Calu3 (cell line): ENCODE data around the gene TBCEL. TPM values are rescaled to one million over a fixed set of nuclear protein-coding genes. Genes with fewer than 3 reads are reported as not detected.

Experiments used
- BruUV-seq: library from RNA; stranded (reverse); fragments of 400-500 nt; replicated peaks from 2 replicates; lab custom pipeline; 2021; lab: Mats Ljungman, UMichigan
- CTCF ChIA-PET: fragments of 300-600 bp; sonication (Branson Sonifier 250); formaldehyde crosslinking; loops from one replicate; lab custom pipeline; 2022; ENCODE audit warnings: antibody characterized with exemption; lab: Charles Lee
- DNase-seq: peaks from one replicate; pipeline ENCODE4 v3.0.0; 2022
- H3K27ac Mint-ChIP-seq: one replicate; pipeline ENCODE4 v1.8.0; 2022; ENCODE audit warnings: mixed read lengths; ENCODE audit not compliant: unreplicated experiment
- H3K27me3 Mint-ChIP-seq: one replicate; pipeline ENCODE4 v1.8.0; 2022; ENCODE audit warnings: mixed read lengths; ENCODE audit not compliant: unreplicated experiment
- H3K36me3 Mint-ChIP-seq: one replicate; pipeline ENCODE4 v1.8.0; 2022; ENCODE audit warnings: mild to moderate bottlenecking, moderate library complexity, mixed read lengths; ENCODE audit not compliant: insufficient read depth, unreplicated experiment
- H3K4me1 Mint-ChIP-seq: one replicate; pipeline ENCODE4 v1.8.0; 2022; ENCODE audit warnings: mild to moderate bottlenecking, low read depth, mixed read lengths; ENCODE audit not compliant: unreplicated experiment
- H3K4me3 Mint-ChIP-seq: one replicate; pipeline ENCODE4 v1.8.0; 2022; ENCODE audit warnings: mild to moderate bottlenecking, low read depth, moderate library complexity, mixed read lengths; ENCODE audit not compliant: unreplicated experiment
- H3K9me3 Mint-ChIP-seq: one replicate; pipeline ENCODE4 v1.8.0; 2022; ENCODE audit warnings: low read depth, mixed read lengths; ENCODE audit not compliant: unreplicated experiment
- intact Hi-C: fragments of 100-400 bp; cut with micrococcal nuclease; formaldehyde crosslinking; loops from one replicate; pipeline ENCODE4 v1.10.0; 2022; ENCODE audit not compliant: unreplicated experiment
- total RNA-seq: library from RNA; stranded (reverse); gene quantifications from 2 replicates; pipeline ENCODE4 v1.2.3, GENCODE V29; 2022
- TF ChIP-seq, protein P1 (sequence below): fragments of 200-600 bp; IDR thresholded peaks from one replicate; pipeline ENCODE4 v1.8.0; 2022; ENCODE audit warnings: antibody characterized with exemption; ENCODE audit not compliant: unreplicated experiment

Gene TBCEL
- total RNA-seq, 1 experiment from 2014 or later = 0.80 TPM

DNA sequence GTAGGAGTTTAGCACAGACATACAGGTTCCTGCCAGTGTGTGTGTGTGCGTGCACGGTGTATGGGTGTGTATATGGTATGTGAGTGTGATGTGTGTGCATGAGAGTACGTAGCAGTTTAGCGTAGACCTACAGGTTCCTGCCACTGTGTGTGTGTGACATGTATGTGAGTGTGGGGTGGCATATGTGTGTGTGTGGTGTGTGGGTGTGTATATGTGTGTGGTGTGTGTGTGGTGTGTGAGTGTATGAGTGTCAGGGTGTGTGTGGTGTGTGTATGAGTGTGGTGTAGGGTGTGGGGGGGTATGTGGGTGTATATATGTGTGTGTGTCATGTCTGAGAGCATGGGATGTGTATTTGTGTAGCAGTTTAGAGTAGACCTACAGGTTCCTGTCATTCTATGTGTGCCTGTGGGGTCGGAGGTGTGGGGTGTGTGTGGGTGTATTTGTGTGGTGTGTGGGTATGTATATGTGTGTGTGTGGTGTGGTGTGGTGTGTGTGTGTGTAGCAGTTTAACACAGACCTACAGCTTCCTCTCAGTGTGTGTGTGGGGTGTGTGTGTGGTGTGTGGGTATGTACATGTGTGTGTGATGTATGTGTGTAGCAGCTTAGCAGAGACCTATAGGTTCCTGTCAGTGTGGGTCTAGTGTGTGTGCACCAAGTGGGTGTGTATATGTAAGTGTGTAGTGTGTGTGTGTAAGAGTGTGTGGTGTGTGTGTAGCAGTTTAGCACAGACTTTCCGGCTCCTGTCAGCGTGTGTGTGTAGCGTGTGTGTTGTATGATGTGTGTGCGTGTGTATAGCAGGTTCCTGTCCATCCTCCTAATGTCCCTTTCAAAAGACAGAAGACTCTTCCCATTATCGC lies 31.8 kb upstream of the TBCEL start:
- no peaks in the 10 kb centered on the region for H3K36me3 Mint-ChIP-seq
- TF ChIP-seq, protein P1, sequence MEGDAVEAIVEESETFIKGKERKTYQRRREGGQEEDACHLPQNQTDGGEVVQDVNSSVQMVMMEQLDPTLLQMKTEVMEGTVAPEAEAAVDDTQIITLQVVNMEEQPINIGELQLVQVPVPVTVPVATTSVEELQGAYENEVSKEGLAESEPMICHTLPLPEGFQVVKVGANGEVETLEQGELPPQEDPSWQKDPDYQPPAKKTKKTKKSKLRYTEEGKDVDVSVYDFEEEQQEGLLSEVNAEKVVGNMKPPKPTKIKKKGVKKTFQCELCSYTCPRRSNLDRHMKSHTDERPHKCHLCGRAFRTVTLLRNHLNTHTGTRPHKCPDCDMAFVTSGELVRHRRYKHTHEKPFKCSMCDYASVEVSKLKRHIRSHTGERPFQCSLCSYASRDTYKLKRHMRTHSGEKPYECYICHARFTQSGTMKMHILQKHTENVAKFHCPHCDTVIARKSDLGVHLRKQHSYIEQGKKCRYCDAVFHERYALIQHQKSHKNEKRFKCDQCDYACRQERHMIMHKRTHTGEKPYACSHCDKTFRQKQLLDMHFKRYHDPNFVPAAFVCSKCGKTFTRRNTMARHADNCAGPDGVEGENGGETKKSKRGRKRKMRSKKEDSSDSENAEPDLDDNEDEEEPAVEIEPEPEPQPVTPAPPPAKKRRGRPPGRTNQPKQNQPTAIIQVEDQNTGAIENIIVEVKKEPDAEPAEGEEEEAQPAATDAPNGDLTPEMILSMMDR = no peak

DNA sequence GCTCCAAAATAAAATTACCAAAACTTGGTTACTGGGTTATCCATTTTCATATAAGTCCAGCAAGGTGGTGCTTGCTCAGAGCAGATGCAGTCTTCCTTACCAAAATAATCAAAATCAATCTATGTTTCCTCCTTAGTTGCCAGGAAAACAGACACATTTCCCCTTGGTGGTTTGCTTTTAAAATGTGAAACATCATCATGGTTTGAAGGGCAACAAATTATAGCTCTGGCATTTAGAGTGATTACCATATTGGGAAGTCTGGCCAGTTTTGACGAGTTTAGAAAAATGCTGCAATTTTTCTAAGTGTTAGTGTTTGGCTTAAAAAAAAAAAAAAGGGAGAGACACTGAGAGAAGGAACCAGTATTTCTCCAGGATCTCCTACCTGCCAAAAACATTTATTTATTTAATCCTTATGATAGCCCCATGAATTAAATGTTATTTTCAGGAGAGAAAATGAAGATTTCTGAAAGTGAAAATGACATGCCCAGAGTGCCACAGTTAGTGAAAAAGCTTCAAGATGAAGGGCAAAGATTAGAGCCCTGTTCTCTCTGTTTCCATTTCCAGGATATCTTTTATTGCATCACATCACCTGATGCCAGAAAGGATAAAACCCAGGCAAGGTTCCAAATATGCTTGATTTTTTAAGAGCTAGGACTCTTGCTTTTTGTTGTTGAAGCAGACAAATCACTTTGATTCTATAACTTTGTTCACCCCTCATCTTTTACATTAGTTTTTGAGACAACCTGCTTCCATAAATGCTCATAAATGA lies 29.6 kb upstream of the TBCEL start:
- H3K27ac Mint-ChIP-seq = no peak overlapping the region
- TF ChIP-seq, protein P1 = no peak
- no peak for DNase-seq
- CTCF ChIA-PET = no interaction called here
- no peaks in the 10 kb centered on the region for H3K27me3 Mint-ChIP-seq
- no TSS peak for BruUV-seq
- no peaks in the 10 kb centered on the region for H3K4me1 Mint-ChIP-seq
- H3K36me3 Mint-ChIP-seq = no peaks in the 10 kb centered on the region
- H3K4me3 Mint-ChIP-seq = no peak overlapping the region
- intact Hi-C loops = no loop called here
- H3K9me3 Mint-ChIP-seq = no peaks in the 10 kb centered on the region

More for the DNA sequence above, 31.8 kb upstream of the TBCEL start:
- Mint-ChIP-seq H3K27ac (no peak overlapping the region), H3K4me1 (no peaks in the 10 kb centered on the region), H3K9me3 (no peaks in the 10 kb centered on the region), H3K4me3 (no peak overlapping the region), H3K27me3 (no peaks in the 10 kb centered on the region)
- DNase-seq = no peak
- intact Hi-C loops = no loop called here
- BruUV-seq = no TSS peak
- CTCF ChIA-PET = no interaction called here

DNA sequence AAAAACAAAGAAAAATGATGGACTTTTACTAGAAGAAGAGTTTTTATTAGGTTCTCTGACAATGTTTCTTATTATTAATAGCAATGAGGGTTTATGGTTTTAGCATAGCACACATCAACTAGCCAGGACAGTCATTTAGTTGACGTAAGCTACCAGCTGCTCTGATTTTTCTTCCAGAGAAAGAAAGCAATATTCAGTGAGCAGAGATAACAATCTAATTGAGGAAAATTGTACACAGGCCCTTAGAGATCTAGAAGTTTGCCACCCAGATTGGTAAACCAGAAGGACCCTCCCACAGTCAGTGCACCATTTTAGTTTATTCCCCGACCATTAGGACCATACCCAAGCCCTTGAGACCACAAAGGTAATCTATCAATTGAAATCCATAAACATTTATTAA lies 28.7 kb upstream of the TBCEL start:
- Mint-ChIP-seq H3K9me3 (no peaks in the 10 kb centered on the region), H3K4me1 (no peaks in the 10 kb centered on the region), H3K4me3 (no peak overlapping the region), H3K27me3 (no peaks in the 10 kb centered on the region), H3K27ac (no peak overlapping the region), H3K36me3 (no peaks in the 10 kb centered on the region)
- DNase-seq = no peak
- intact Hi-C loops = no loop called here
- CTCF ChIA-PET = no interaction called here
- no TSS peak for BruUV-seq
- TF ChIP-seq, protein P1 = no peak

DNA sequence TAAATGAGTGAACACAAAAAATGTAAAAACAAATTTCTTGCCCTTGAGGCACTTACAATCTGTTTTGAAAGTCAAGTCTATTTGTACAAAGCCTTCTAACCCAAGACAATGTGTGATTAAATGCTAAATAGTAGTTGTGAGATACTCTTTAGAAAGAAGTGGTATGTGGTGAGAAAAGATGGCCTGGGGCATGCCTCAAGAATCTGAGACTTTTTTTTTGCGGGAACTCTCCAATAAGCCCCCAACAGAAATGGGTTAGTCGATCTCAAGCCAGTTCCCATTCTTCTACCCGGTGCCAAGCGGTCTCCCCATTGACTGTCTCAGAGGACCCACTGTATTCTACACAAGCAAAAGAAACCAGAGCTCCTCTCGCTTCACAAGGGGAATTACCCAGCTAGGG lies 26.9 kb upstream of the TBCEL start:
- TF ChIP-seq, protein P1 = no peak
- Mint-ChIP-seq H3K4me3 (no peak overlapping the region), H3K36me3 (no peaks in the 10 kb centered on the region), H3K27me3 (no peaks in the 10 kb centered on the region), H3K27ac (no peak overlapping the region), H3K4me1 (no peaks in the 10 kb centered on the region), H3K9me3 (no peaks in the 10 kb centered on the region)
- BruUV-seq = no TSS peak
- DNase-seq = no peak
- intact Hi-C loops = no loop called here
- CTCF ChIA-PET = no interaction called here
